HK-2 (cell line): ENCODE measurements around the gene REX1BD.

ENCODE experiments used
- DNase-seq: peaks from one replicate; pipeline ENCODE4 v3.0.0-alpha.2; 2018; ENCODE audit not compliant: unreplicated experiment

Gene REX1BD

GRCh38 chr19:18603255-18603957, 14.8 kb downstream of the REX1BD start:
- no peak for DNase-seq

DNA sequence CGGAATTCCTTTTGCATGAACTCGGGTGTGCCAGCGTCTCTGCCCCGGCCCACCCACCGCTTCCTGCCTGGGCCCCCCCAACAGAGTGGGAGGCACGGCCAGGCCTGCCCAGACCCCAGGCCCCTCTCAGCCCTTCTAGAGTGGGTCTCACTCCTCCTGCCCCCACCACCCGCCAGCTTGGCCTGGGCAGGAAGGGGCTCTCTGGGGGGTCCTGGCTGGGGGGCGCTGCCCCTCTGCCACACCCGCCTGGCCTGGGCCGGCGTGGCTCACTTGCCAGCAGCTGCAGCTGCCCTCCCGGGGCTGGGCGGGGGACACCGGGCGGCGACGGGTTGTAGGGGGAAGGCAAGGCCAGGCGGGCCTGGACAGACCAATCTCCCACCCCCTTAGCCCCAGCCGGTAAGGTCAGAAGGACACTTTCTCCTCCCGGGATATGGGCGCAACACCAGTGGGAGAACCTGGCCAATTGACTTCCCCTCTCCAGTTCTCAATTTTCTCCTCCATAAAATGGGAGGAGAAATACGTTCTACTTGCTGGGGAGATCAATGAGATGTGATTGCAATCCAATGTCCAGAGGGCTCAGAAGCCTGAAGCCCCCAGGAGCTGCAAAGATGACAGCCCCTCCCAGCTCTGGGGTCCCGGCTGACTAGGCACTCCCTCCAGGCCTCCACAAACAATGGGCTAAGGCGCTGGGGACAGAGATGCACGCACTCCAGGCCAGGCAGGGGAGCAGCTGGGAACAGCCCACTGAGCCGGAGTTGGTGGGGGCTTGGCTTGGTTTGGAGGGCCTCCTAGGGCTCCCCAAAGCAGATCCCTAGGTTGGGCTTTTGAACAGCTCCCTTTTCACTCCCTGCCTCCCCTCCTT, 15.6 kb downstream of the REX1BD start:
- DNase-seq, result no peak

DNA sequence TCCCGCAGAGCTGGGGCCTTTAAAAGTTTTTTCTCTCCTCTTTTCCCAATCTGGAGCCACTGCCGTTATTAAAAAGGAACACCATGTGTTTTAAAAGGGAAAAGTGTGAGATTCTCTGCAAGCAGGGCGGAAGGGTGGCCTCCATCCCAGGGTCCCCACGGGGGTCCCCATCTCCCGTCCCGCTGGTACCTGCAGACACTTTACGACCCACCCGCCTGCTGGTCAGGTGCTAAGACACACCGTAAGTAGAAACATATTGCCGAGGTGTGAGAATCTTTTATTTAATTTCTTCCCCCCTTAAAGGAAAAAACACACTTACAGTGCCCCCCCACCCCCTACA, 16.2 kb downstream of the REX1BD start:
- no peak for DNase-seq

GRCh38 chr19:18605196-18605545, 16.6 kb downstream of the REX1BD start:
- DNase-seq, result no peak

- DNase-seq, result no peak
These were observed 17.1 kb downstream of the REX1BD start for GRCh38 chr19:18605546-18606280.

DNA sequence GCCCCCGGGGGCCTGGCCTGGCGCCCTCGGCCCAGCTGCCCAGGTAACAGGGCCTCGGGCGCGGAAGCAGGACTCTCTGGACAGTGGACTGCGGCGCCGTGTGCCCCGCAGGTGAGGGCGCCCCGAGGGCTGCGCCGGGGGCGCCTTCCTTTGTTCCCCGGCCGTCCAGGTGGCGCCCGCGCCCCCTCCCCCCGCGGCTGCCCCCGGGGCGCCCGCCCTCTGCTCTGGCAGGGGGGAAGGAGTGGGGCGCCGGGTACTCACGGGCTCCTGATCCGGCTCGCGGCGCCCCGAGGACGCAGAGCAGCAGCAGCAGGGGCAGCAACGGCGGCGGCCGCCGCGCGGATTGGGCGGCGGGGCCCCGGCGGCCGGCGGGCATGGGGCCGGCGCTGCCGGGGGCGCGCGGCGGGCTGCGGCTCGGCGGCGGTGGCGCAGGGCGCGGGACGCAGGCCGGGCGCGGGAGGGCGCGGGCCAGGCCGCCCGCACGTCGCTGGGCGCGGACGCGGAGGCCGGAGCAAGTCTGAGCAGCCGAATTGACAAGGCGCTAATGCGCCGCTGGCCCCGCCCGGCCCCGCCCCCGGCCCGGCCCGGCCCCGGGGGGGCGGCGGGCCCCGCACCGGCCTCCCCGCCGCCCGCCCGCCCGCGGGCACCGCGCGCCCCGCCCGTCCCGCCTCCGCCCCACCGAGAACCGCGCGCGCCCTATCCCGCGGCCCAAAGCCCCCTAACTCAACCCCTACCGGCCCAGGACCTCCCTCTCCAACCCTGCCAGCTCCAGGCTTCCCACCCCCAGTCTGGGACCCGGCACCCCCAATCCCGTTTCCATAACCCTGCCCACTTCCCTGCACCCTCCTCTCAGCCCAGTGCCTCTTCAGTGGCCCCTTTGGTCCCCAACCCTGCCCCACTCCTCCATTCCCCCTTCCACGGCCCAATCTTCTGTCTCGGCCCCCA, 18.0 kb downstream of the REX1BD start, which contains the start of gene CRLF1:
Gene CRLF1, minus strand, starts transcription at position 519 of the 945 bp plus-strand sequence. Its CDS starts 143 bp downstream, at position 376.
- DNase-seq, result no peak

DNA sequence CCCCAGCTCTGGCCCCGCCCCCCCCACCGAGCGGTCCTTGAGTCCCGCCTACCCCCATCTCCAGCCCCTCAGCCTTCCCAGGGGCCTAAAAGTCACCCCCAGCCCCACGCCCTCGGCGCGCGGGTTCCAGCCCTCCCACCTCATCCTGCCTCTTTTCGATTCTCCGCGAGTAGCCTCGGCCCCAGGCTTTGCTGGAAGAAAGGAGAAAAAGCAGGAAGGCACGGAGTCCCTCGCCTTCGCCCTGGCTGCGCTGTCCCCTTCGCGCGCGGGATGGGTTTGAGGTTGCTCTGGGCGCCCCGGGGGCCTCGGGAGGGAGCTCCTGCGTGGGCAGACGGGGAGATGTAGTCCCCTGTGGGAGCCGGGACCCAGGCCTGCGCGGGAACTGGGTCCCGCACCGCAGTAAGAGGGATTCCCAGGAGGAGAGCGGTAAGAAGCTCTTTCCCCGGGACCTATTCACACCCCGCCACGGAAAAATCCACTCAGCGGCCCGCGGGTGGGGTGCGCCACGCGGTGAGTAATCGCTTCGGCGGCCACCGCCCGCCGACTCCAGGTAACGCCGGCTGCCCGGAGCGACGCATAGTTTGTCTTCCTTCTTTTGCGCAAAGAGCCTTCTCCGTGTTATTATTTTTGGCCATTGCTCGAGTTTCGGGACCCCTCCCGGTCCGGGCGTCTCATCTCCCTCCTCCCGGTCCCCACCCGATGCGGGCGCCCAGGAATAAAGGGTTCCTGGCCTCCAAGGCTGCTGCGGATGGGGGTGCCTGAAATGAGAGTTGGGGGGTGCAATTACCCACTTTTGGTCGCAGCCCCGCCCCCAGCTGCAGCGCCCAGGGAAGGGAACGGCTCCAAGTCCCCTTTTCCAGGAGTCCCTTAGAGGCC, 18.9 kb downstream of the REX1BD start:
- DNase-seq, result no peak

DNA sequence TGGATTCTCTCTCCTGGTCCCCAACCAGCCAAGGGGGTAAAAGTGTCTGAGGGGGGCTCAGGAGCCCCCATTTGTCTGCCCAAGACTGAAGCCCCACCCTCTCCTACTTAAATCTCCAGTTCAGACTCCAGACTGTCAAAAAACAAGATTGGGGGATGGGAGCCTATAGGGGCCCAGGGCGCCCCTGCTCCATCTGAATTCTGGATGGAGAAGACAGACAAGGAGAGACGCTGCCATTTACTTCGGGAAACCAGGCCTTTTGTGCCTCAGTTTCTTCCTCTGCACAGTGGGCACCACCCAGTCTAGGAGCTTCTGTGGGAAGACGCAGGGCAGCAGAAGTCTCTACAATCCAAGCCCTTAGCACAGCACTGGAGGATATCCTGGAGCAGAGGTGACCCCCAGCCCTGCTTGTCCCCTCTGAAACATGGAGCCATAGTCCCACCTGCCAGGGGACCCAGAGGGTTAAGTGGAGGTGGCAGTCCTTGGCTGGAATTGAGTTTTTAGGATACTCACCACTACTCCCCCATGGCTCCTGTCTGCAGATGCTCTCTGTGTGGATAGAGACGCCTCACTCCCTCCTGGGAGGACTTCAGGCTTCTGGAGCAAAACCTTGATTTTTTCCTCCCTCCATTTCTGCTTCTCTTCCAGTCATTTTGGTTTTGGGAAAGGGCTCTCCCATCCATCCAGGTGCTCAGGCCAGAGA, 19.7 kb downstream of the REX1BD start:
- DNase-seq, result no peak

DNA sequence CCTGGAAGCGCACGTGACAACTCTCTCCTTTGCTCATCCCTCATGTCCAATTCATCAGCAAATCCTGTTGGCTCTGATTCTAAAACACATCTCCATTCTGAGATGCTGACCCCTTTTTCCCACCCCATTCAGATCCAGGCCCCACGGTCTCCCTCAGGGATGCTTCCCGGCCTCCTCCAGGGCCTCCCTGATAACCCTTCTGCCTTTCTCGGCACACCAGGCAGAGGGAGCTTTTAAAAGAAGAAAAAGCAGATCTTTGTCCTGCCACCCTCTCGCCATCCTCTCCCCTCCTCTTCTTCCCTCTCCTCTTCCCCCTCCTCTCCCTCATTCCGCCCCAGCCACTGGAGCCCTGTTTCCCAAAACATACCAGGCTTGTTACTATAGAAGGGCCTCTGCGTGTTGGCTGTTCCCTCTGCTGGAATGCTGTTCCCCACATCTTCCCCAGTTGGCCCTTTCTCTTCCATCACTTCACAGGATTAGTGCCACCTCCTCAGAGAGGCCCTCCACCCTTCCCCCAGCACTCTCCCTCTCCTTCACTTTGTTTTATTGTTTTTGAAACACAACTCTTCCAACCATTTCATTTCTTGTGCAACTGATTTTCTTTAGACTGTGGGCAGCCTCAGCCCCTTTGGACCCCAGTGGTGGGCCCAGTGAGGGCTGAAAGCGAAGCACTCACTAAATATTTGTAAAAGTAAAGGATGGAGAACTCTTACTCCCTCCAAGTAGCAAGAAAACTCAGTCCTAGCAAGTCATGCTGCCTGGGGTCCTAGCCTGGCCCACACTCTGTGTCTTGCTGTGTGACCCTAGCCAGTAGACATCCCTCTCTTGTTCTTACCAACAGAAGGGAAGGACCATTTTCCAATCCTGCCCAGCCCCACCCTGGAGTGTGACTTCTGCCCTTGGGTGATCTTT, 20.5 kb downstream of the REX1BD start:
- DNase-seq, result no peak

DNA sequence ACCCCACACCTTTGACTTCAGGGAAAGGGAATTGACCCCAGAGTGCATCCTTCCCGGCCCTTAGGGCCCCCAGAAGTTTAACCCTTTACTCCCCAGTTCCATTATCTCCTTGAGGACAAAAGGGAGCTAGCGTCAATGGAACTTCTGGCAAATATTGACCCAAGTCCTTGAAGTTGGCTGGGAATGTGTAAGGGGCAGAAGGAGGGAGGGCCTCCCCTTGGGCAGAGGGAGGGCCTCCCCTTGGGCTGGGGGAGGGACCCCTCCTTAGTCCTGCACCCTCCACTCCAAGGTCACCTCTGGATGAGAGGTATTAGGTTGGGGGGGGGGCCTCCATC, 21.1 kb downstream of the REX1BD start:
- DNase-seq, result no peak

GRCh38 chr19:18610245-18610555, 21.6 kb downstream of the REX1BD start:
- DNase-seq, result no peak

DNA sequence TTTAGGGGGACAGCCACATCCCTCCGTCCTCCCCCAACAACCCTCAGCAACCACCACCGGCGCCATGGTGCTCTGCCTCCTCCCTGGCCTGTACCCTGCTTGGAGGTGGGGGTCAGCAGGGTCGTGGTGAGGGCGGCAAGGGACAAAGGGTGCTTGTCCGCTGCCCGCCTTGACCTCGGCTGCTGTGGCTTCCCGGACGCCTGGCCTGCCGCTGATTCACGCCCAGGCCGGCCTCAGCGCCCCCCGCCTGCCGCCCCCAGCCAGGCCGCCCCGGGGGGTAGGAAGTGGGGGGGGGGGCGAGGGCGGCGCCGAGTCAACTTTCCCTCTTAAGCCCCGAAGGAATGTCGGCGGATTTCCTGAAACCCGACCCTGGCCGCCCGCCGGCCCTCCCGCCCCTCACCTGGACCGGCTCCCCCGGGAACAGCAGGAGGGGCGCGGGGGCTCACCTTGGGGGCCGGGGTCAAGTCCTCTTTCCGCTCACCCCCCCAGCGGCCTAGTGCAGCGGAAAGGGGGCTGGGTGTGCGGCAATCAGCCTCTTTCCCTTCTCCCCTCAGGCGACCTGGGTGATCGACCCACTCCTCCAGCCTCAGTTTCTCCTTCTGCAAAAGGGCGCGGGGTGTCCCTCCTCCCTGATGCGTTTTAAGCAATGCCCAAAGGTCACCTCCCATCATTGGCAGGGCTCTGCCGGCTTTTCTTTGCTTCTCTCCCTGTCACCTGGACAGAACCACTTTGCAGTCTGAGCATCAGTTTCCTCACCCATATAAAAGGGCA, 22.1 kb downstream of the REX1BD start:
- DNase-seq, result no peak

DNA sequence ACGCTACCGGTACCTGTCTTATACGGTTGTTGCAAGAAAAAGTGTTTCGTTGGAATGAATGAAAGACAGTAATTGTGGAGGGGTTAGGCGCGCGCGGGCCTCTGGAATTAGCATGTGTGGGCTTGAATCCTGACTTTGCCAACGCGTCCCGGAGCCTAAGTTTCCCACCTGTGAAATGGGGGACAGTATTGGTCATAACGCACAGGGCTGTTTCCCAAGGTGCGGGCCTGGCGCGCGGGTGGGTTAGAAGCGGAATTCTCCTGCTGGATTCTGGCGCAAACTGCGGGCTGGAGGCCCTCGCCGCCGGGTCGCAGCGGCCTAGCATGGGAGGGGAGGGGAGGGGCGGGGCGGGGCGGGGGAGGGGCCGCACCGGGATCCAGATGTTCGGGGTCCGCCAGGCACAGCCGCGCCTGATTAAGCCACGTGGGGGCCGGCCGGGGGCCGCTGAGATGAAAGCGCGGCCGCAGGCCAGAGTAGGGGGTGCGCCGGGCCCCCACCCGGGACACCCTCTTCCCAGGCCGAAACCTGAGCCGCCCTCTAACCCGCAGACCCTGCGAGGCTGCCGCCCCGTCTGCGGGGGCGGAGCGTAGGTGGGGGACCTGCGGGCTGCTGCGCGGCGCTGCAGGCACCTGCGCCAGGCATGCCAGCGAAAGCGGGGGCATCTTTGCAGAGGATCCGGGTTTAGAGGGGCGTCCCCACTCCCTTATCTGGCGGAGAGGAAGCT, 22.9 kb downstream of the REX1BD start:
- DNase-seq, result no peak

DNA sequence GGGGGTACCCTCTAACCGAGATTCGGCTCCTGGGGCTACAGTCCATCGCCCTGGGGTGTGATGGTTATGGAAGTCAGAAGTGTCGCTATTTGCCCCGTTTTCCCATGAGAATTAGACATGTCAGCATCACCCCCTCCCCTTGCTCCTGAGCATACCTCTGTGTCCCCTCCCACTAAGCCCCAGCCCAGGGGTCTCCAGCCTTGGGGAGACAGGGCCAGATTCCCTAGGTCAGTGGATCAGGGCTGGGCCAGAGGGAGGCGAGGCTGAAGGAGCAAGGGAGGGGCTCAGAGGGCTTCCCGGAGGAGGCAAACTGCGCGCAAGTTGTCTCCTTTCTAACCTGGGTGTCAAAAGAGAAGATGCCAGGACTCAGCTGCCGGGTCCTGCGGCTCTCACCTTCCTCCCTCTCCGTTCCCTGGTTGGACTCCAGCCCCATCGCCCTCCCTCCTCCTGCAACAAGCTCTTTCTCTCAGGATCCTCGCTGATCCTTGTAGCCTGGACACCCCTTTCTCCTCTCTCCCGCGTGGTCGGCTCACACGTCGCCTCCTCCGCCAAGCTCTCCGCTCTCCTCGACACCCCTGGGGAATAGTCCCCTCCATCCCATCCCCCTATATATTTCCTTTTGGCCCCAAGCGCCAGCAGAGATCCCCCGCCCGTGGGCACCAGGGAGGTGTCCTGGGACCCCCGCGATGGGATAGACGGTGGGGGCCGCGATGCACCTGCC, 23.6 kb downstream of the REX1BD start:
- DNase-seq, result no peak

DNA sequence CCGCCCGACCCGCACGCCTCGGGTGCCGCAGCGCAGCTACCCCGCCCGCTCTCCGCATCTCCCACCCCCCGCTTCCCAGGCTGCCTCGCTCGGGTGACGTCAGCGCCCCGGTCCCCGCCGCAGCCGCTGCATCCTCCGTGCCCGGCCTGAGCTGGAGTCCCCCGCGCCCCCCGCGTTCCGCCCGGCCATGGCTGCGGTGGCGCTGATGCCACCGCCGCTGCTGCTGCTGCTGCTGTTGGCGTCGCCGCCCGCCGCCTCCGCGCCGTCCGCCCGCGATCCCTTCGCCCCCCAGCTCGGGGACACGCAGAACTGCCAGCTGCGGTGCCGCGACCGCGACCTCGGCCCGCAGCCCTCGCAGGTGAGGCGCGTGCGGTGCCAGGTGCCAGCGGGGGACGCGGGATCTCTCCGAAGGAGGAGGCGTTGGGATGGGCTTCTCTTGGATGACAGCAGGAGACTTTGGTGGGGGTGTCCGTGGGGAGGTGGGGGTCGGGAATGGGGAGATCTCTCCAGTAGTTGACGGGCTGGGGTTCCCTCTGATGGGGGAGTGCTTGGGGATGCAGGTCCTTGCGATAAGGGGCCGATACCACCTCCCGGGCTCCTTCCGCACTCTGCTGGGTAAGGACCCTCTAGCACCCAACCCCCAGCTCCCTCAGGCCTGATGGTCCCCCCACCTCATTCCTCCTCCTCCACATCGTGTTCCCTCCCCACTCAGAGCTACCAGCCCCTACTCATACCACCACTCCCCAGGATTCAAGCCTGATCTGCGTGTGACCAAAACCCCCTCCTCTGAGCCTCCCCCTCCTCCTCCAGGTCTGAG, 24.4 kb downstream of the REX1BD start, which contains the start of gene TMEM59L:
Gene TMEM59L, plus strand, starts transcription at position 99 of the 817 bp plus-strand sequence. Its CDS starts 89 bp downstream, at position 188.
- no peak for DNase-seq
